Liver (tissue), 3 donors: ENCODE measurements around the gene DCTN3.

Experiments
- FOXA1 ChIP-seq: IDR thresholded peaks from 2 replicates; pipeline ENCODE4 v1.6.1; 2016; ENCODE audit warnings: antibody characterized with exemption
- JUND ChIP-seq, 2 donors: IDR thresholded peaks; 2 replicates each; pipeline ENCODE4 v1.6.1; 2016; ENCODE audit warnings: antibody characterized with exemption in 2 of 2
- YY1 ChIP-seq: IDR thresholded peaks from 2 replicates; pipeline ENCODE4 v1.6.1; 2016; ENCODE audit warnings: antibody characterized with exemption, mild to moderate bottlenecking
- TF ChIP-seq, protein P1 (sequence below): IDR thresholded peaks from 2 replicates; pipeline ENCODE4 v1.6.1; 2016; ENCODE audit warnings: antibody characterized with exemption
- TF ChIP-seq, protein P2 (sequence below): fragments of 150-350 bp; IDR thresholded peaks from 2 replicates; pipeline ENCODE4 v1.5.1; 2017; ENCODE audit warnings: improper control_type of control experiment, low read depth, low read length; ENCODE audit not compliant: missing input control
- TF ChIP-seq, protein P3 (sequence below): IDR thresholded peaks from 2 replicates; pipeline ENCODE4 v1.6.1; 2016; ENCODE audit warnings: antibody characterized with exemption
- TF ChIP-seq, protein P4 (sequence below): IDR thresholded peaks from 2 replicates; pipeline ENCODE4 v1.6.1; 2016; ENCODE audit warnings: antibody characterized with exemption, mild to moderate bottlenecking
- TF ChIP-seq, protein P5 (sequence below): IDR thresholded peaks from 2 replicates; pipeline ENCODE4 v1.6.1; 2016; ENCODE audit warnings: antibody characterized with exemption
- donor health status: healthy.
- donor health status: healthy.

DNA sequence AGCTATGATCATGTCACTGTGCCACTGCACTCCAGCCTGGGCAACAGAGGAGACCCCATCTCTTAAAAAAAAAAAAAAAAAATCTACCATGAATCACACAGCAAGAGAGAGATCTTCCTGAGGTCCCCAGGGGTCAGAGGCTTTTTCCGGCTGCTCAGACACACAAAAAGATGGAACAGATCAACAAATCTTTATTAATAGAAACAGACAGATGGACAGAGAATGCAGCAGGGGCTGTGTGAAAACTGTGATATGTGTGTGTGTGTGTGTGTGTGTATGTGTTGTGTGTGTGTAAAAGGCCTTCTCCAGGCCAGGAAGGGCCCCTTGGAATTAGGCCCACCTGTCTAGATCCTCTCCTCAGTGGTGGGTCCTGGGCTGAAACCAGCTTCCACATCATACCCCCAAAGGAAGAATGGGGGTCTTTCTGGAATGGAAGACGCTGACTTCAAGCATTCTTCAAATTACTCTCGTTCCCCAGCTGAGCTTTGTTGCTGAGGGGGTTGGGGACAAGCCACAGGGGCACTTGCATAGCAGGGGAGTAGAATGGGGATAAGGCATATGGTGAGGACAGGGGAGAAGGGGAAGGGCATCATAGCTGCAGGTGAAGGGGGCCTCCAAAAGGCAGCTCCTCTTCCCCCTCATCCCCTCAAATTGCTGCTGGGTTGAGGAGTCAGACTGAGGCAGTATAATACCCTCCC lies 14.4 kb upstream of the DCTN3 start:
- TF ChIP-seq JUND (IDR thresholded peaks at IDR 0.05) (no peak), FOXA1 (no peak), YY1 (no peak)
- TF ChIP-seq, protein P1, sequence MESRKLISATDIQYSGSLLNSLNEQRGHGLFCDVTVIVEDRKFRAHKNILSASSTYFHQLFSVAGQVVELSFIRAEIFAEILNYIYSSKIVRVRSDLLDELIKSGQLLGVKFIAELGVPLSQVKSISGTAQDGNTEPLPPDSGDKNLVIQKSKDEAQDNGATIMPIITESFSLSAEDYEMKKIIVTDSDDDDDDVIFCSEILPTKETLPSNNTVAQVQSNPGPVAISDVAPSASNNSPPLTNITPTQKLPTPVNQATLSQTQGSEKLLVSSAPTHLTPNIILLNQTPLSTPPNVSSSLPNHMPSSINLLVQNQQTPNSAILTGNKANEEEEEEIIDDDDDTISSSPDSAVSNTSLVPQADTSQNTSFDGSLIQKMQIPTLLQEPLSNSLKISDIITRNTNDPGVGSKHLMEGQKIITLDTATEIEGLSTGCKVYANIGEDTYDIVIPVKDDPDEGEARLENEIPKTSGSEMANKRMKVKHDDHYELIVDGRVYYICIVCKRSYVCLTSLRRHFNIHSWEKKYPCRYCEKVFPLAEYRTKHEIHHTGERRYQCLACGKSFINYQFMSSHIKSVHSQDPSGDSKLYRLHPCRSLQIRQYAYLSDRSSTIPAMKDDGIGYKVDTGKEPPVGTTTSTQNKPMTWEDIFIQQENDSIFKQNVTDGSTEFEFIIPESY = no peak
- TF ChIP-seq, protein P2, sequence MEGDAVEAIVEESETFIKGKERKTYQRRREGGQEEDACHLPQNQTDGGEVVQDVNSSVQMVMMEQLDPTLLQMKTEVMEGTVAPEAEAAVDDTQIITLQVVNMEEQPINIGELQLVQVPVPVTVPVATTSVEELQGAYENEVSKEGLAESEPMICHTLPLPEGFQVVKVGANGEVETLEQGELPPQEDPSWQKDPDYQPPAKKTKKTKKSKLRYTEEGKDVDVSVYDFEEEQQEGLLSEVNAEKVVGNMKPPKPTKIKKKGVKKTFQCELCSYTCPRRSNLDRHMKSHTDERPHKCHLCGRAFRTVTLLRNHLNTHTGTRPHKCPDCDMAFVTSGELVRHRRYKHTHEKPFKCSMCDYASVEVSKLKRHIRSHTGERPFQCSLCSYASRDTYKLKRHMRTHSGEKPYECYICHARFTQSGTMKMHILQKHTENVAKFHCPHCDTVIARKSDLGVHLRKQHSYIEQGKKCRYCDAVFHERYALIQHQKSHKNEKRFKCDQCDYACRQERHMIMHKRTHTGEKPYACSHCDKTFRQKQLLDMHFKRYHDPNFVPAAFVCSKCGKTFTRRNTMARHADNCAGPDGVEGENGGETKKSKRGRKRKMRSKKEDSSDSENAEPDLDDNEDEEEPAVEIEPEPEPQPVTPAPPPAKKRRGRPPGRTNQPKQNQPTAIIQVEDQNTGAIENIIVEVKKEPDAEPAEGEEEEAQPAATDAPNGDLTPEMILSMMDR = no peak
- TF ChIP-seq, protein P3, sequence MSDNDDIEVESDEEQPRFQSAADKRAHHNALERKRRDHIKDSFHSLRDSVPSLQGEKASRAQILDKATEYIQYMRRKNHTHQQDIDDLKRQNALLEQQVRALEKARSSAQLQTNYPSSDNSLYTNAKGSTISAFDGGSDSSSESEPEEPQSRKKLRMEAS = no peak
- TF ChIP-seq, protein P4, sequence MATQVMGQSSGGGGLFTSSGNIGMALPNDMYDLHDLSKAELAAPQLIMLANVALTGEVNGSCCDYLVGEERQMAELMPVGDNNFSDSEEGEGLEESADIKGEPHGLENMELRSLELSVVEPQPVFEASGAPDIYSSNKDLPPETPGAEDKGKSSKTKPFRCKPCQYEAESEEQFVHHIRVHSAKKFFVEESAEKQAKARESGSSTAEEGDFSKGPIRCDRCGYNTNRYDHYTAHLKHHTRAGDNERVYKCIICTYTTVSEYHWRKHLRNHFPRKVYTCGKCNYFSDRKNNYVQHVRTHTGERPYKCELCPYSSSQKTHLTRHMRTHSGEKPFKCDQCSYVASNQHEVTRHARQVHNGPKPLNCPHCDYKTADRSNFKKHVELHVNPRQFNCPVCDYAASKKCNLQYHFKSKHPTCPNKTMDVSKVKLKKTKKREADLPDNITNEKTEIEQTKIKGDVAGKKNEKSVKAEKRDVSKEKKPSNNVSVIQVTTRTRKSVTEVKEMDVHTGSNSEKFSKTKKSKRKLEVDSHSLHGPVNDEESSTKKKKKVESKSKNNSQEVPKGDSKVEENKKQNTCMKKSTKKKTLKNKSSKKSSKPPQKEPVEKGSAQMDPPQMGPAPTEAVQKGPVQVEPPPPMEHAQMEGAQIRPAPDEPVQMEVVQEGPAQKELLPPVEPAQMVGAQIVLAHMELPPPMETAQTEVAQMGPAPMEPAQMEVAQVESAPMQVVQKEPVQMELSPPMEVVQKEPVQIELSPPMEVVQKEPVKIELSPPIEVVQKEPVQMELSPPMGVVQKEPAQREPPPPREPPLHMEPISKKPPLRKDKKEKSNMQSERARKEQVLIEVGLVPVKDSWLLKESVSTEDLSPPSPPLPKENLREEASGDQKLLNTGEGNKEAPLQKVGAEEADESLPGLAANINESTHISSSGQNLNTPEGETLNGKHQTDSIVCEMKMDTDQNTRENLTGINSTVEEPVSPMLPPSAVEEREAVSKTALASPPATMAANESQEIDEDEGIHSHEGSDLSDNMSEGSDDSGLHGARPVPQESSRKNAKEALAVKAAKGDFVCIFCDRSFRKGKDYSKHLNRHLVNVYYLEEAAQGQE = no peak
- TF ChIP-seq, protein P5, sequence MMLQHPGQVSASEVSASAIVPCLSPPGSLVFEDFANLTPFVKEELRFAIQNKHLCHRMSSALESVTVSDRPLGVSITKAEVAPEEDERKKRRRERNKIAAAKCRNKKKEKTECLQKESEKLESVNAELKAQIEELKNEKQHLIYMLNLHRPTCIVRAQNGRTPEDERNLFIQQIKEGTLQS = no peak
